HG03280 (cell line): ENCODE results near the gene ASAP3.

Experiments used
- ATAC-seq: cut with Tn5 transposase; IDR thresholded peaks from one replicate; pipeline ENCODE4 v1.9.1; 2021; ENCODE audit warnings: mild to moderate bottlenecking, moderate library complexity; ENCODE audit not compliant: unreplicated experiment

Gene ASAP3

DNA sequence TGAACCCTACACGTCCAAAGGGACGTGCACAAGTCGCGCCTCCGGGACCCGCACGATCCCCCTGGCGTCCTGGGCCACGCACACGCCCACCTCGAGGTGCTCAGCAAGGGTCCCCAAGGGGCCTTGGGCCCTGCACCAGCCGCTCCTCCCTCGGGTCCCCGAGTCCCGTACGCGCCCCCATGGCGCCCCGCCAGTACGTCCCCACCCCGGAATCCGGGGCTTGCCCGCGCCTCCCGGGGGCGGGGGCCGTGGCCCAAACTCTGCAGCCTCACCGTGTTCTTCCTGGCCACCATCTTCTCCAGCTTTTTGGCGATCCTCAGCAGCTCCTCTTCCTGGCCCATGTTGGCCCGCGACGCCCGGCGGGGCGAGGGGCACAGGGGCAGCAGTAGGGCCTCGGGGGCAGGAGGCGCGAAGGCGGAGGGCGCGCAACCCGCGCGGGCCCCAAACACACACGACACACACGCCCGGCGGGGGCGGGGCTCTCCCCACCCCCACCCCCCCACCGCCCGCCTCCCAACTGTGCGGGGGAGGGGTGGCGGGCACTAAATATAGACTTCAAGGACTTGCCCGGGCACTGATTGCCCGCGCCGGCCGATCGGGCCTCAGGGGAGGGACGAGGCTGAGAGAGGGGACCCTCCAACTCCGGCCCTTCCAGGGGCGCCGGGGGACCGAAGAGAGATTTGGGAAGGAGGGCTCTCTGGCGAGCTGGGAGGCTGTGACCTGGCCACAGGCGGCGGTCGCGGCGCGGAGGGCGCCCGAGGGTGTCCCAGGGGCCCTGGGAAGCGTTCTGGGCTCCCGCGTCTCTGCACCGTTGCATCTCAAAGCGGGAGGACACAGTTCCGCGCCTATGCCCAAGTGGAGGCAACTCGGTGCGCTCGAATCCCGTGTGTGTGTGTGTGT lies 59.4 kb downstream of the ASAP3 start, which contains the start of gene TCEA3:
TSS of gene TCEA3 (minus strand) at position 456 of the 900 bp plus-strand sequence. CDS start at position 341, 115 bp downstream.
- ATAC-seq = no peak

DNA sequence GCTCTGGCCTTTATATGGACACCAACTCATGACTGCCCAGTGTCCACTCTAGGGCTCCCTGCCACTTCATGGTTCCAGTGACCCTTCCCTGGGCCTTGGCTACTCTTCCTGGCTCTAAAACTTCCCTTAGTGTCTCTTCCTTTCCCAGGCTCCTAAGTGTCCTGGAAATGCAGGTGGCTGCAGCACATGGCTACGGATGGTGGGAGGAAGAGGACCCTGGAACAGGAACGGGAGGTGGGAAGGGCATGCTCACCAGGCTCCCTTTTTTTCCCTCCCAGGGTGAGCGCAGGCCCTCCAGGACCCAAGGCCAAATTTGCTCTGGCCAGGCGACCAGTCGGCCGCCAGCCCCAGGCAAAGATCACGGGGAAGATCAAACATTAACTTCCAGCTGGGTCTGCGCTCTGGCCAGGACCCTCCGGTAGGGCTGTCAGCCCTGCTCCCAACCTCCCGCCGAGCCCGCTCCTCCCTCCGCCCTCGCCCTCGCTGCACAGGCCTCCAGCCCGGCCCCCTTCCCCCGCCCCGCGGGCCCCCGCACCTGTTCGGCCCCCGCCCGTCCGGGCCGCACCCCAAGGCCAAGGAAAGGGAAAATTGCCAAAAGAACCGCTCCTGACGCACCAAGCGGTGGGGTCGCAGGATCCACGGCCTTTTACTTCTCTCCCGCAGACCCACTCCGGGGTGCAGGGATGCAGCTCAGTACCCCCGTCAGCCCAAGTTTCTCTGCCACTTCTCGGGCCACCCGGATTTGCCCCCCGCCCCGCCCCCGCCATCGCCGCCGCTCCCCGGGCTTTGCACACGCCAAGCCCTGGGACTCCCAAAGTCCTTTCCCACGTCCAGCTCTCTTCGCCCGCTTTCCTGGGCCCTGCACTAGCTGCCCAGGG lies 60.3 kb downstream of the ASAP3 start:
- no peak for ATAC-seq

DNA sequence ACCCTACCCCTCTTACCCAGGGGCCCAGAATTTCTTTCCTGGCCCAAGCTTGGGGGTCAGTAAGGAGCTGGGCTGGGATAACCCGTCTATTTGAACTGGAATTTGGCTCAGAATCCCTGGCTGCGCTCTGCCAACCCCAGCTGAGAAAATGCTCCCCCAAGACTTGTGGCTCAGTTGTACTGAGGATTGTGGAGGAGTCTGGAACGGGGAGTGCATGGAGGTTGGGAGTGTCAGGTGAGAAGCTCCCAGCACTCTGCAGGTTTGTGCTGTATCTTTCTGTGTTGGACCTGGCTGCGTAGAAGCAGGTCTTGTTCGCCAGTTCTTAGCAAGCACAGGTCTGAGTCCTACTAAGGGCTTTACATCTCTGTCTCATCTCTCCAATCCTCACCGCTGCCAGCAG lies 61.0 kb downstream of the ASAP3 start:
- ATAC-seq = no peak

DNA sequence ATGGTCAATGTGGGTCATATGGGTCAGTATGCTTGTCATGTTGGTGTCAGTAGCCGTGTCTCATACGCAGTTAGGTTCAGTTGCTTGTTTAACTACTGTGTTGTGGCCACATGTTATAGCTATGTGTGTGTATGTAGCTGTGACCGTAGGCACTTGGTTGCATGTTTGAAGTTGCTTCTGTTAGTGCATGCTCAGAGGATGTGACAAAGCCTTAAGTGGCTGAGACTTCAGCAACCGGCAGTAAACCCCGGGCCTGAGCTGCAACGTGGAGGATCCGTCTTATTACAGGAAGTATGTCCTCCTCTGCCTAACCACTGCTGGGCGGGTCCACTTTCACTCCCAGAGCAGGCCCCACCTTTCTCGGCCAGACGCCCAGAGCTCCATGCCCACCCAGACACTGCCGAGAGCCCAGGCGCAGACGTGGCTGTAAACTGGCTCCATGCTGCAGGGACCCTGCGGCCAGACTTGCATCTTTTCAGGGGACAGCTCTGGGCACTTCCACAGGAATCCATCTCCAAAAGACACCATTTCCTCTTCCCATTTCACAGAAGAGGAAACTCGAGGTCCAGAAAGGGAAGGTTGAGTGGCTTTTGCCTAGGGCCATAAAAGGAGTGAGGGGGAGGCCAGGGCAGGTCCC lies 61.6 kb downstream of the ASAP3 start:
- no peak for ATAC-seq

DNA sequence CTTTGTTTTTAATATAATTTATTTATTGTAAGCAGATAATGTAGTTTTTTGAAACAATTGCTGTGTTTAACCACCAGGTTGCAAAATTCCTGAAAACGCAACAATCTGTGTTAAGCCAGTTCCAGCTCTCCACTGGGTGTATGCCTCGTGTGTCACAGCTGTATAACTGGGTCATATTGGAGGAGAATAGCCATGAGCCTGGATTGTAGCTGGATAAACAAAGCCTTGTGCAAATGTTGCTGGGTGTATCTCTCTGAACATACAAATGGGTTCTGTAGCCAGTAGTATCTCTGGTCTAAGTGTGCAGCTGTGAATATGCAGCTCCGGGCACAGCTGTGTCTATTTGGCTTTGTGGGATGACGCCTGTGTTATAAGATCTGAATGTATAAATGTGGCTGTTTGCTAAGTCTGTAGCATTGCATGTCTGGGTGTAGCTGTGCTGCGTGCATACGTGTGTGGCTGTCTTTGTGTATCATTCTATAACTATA lies 62.2 kb downstream of the ASAP3 start:
- no peak for ATAC-seq

DNA sequence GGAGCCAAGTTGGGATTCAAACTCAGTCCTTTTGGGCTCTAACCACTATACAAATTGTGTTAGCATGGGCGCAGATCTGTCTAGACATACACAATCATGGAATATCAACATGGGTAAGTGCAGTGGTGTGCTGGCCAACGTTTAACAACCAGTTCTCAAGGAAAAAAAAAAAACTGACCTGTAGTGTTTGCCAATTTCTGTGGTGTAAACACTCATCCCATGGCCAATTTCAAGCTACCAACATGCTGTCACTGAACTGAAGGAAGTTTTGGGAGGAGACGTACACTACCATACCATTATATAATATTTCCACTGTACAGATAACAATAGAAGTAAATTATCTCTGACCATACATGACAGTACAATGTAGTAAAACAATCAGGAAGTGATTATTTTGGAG lies 62.6 kb downstream of the ASAP3 start:
- no peak for ATAC-seq

DNA sequence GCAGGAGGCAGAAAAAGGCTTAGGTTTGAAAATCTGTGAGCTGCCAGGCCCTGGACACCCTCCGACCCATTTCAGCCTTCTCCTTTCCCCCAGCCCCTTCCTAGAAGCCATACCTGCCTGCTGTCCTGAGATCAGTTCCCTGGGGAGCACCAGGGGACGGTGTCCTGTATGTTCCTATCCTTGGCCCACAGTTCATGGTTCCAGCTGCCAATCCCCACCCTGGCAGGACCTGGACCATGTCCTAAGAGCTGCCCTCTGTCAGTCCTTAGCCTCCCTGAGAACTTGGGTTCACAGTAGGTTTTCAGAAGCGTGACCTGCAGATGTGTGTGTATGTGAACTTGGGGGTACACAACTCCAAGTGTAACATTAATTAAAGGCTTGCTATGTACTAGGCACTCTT lies 63.2 kb downstream of the ASAP3 start:
- ATAC-seq = no peak

DNA sequence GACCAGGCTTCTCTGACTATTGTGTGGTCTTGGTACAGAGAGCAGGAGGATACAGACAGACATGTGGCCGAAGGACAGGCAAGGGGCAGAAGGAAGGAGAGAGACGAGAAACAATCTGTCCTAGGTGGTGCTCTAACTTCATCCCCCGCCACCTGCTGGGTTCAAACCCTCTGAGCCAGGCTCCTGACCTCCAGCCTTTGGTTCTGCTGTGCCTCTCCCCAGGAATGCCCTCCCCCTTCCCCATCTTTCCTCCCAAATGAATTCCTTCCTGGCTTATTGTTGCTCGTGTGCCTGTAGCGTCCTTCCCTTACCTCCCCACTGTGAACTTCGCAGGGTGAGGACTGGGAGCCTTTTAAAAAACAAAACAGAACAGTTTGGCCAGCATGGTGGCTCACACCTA lies 64.8 kb downstream of the ASAP3 start:
- ATAC-seq = no peak

DNA sequence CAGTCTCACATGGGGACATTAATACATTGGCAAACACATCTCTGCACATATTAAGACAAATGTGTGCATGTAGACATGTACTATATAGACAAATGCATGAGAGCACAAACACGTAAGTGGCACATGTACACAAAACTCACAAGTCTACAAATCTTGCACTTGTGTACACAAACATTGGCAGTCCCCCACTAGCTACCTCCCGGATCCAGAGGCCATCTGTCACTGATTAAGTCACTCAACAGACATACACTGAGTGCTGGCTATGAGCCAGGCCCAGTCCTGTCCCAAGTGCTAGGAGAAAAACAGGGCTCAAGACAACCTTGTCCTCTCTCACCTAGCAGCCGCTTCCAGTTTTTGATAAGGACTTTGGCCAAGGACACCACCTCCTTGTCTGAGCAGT lies 66.4 kb downstream of the ASAP3 start:
- ATAC-seq = no peak

DNA sequence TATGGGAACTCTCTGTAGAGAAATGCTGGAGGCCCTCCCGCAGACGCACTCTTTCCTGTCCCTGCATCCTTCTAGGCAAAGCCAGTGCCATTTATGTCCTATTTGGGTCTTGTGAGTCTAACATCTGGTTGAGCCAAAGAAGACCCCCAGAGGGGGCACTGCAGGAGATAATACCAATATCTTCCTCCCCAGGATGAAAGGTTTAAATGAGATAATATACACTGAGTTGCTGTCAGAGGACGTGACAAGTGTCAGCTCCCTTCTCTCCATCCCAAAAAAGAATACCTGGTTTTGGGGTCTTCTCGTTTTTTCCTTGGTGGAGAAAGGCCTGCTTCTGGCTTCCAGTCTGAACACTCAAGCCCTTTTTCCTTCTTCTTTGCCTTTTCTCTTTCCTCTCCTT lies 67.0 kb downstream of the ASAP3 start:
- no peak for ATAC-seq

DNA sequence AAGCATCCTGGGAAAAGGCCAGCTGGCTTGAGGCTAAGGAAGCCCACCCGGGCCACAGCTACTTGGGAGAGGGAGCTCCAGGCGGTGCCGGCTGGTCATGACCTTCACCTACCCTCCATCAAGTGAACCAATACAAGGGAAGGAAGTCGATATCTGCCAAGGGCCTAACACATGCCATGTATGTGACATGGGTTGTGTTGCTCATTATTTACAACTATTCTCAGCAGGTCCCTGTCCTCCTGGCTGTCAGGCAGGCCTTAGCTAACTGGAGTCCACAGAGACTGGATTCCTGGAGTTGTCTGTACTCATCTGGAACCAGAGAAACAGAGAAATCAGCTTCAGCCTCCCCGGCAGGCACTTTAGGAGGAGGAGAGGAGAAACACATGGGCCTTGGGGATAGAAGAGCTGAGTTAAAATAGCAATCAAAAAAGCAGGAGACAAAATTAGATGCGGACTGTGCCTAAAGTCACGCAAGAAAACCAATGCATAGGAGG lies 75.1 kb downstream of the ASAP3 start:
- ATAC-seq = no peak

DNA sequence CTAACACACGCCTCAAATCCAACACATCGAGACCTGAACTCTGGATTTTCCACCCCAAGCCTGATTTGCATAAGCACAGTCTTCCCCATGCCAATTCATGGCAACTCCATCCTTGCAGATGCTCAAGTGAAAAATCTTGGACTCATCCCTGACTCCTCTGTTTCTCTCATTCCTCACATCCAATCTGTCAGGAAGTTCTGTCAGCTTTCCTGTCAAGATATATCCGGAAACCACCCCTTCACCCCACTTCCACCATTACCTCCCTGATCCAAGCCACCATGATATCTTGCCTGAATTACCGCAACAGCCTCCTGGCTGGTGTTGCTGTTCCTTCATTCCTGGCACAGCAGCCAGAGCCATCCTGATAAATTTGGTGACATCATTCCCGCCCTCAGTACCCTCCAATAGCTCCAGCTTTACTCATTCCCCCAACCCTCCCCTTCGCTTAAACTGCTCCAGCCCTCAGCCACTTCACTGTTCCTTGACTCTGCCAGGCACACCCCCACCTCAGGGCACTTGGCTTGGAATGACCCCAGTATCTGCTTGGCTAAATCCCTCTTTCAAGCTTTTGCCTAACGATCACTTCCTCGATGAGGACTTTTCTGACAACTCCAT lies 76.9 kb downstream of the ASAP3 start:
- ATAC-seq = no peak

DNA sequence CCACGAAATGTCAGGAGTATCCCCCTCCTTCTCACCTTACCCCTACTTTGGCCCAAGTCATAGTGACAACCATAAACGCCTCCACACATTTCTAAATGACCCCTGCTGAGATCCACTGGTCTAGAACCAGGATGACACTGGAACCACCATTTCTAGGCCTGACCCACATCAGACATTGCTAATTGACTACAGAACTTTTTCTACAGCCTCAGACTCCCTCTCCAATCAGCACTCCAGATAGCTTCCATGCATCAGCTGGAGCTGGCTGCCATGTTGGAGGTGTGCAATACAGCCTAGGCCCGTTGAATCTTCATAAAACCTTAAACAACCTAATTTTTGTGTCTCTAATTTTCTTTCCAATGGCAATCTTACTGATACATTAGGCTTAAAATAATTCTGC lies 78.0 kb downstream of the ASAP3 start:
- no peak for ATAC-seq

DNA sequence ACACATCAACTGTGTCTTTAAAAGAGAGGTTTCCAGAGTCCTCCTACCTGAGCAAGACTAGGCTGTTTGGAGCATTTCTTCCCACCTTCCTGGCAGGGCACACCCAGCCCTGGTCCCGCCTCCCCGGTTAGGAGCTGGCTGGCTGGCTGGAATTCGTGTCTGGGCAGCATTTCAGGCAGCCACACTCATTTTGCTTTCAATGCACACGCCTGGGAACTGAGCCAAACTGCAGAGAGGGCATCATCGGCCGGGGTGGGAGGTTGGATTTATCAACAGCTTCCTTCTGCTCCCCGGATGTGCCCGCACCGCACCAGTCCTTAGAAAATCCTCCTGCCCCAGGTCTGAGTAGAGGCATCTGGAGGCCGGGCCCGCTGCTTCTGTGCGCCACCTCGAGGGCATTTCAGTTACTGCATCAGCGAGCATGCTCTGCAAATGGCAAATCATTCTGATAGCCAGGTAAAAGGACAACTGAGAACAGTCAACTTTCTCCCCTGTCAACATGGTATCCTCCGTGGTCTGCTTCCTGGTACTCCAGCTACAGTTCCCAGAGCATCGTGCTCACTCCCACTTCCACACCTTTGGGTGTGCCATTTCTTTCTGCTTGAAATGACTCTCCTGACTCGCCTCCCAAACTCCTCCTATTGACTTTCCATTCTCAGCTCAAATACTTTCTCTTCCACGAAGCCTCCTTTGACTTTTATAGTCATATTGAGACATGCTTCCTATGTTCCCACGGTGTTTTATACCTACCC lies 80.1 kb downstream of the ASAP3 start:
- no peak for ATAC-seq

DNA sequence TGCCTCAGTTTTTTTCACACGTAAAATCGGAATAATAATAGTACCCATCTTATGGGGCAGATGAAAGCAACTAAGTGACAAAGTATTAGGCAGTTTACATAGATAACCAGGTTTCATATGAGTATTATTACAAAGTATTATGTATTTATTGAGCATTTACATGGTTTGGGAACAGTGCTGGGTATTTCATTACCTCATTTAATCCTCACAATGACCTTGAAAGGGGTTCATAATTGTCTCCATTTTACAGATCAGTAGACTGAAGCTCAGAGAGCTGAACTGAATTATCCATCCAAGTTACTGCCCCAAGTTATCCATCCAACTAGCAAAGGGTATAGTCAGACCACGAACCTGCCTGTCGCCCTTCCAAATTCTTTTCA lies 80.6 kb downstream of the ASAP3 start:
- no peak for ATAC-seq

DNA sequence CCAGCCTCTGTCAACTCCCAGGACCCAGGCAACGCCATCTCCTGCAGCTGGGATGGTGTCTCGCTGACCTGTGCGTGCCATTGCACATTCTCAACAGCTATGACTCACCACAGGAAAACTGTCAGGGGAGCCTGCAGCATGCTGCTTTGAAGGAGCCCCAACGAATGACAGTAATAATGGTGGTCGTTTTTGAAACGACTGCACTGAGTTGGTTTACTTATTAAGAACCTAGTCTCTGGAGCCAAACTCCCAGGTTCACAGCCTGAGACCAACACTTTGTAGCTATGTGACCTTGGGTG lies 81.0 kb downstream of the ASAP3 start:
- no peak for ATAC-seq

DNA sequence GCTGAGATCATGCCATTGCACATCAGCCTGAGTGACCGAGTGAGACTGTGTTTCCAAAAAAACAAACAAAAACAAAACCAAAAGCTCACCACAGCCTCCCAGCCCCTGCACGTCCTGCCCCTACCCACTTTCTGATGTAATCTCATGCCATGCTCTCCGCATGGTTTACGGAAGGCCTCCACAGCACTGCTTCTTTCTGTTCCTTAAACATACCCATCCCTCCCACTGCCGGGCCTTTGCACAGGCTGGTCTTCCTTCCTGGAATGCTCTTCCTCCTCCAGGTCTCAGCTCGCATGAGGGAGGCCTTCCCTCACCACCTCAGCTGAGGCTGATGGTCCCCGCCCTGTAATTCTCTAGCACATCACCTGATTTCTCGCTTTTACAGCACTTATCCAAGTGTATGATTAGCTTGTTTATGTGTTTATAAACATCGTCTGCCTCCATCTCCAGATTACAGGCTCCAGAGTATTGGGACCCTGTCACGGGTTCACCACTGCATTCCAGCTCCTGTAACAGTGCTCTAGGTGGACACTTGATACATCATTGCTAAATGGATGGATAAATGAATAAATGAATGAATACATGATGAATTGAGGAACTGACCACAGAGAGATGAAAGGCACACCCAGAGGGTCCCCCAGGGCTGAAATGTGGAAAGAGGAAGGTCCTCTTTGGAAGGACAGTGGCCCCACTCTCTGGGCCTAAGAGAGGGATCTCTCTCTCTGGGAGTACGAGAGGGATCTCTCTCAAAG lies 81.5 kb downstream of the ASAP3 start:
- no peak for ATAC-seq

DNA sequence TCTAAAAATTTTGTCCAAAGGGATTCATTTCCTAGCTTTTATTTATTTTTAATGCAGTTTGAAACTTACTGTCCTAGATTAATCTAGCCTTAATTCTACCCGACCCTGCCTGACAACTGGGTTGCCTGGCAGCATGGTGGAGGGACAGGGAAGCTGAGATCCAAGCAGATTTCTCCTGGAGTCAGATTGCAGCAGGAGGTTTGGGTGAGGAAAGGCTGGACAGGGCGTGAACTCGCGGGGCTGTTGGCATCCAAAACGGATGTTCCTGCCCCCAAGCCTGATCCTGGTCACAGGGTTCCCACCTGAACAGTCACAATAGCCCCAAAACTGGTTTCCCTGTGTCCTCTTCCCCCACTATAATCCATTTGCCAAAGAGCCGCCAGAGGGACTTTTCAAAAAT lies 82.7 kb downstream of the ASAP3 start:
- ATAC-seq = no peak

DNA sequence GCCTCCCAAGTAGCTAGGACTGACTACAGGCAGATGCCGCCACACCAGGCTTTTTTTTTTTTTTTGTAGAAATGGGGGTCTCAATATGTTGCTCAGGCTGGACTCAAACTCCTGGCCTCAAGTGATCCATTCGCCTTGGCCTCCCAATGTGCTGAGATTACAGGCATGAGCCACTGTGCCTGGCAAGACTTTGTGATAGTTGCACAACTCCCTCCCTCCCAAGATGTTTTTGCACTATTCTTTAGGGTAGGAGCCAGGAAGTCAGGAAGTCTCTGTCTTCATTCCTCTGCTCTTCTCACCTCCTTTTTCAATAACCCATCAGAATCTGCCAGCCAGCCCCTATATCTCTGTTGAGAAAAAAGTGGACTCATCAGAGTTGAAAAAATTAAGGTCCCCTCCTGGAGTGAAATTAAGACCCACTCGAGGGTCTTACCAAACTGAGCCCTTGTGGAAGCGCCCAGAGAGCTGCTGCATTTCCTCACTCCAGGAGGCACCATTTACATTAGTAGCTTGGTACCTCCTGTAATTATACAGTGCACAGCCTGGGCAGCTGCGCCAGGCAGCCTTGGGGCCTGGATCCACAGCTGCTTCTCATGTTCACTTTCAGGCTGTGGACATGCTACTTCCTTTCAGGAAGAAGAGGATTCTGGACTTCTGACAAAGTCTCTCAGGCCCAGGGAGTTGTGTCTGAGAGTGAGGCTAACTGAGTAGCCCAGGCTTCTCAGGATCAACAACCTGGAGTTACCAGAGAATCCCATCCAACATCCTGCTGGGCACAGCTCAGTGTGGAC lies 83.5 kb downstream of the ASAP3 start:
- ATAC-seq = no peak
